LNCAP (cell line): Measurements from ENCODE around the gene ESYT2.

ENCODE experiments used
- CTCF ChIP-seq: fragments of 450-650 bp; IDR thresholded peaks from 2 replicates; pipeline ENCODE4 v1.5.1; 2017; ENCODE audit warnings: mild to moderate bottlenecking

The ESYT2 gene

GRCh38 chr7:158781974-158782664, 47.2 kb downstream of the ESYT2 start:
- TF ChIP-seq CTCF, result no peak

DNA sequence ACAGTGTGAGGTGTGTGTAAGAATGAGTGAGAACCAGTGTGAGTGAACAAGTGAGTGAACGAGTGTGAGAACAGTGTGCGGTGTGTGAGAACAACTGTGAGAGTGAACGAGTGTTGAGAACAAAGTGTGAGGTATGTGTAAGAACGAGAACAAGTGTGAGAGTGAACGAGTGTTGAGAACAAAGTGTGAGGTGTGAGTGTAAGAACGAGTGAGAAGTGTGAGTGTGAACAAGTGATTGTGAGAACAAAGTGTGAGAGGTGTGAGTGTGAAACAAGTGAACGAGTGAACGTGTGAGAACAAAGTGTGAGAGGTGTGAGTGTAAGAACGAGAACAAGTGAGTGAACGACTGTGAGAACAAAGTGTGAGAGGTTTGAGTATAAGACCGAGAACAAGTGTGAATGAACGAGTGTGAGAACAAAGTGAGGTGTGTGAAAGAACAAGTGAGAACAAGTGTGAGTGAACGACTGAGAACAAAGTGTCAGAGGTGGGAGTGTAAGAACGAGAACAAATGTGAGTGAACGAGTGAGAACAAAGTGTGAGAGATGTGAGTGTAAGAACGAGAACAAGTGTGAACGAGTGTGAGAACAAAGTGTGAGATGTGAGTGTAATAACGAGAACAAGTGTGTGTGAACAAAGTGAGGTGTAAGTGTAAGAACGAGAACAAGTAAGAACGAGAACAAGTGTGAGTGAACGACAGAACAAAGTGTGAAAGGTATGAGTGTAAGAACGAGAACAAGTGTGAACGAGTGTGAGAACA, 47.9 kb downstream of the ESYT2 start:
- TF ChIP-seq CTCF, result no peak

- no peak for TF ChIP-seq CTCF
Measured at GRCh38 chr7:158779061-158780000, 50.0 kb downstream of the ESYT2 start.

- no peak for TF ChIP-seq CTCF
Measured at GRCh38 chr7:158778471-158778870, 50.8 kb downstream of the ESYT2 start.

GRCh38 chr7:158777793-158778192, 51.5 kb downstream of the ESYT2 start:
- no peak for TF ChIP-seq CTCF

- TF ChIP-seq CTCF, result no peak
Measured at GRCh38 chr7:158776474-158776873, 52.8 kb downstream of the ESYT2 start.

- no peak for TF ChIP-seq CTCF
Measured at GRCh38 chr7:158774952-158775351, 54.4 kb downstream of the ESYT2 start.
